Right forelimb (tissue), 1 donor: ENCODE data around the gene TEX26.

Experiments used
- DNase-seq: peaks from one replicate; pipeline ENCODE4 v3.0.0-alpha.2; 2018

The TEX26 gene

GRCh38 chr13:30978981-30979956, 46.8 kb downstream of the TEX26 start:
- no peak for DNase-seq

GRCh38 chr13:30982506-30982905, 50.0 kb downstream of the TEX26 start:
- no peak for DNase-seq

- DNase-seq = no peak
Observed at GRCh38 chr13:30982906-30983305, 50.5 kb downstream of the TEX26 start.

- no peak for DNase-seq
Observed at GRCh38 chr13:30983431-30983830, 51.0 kb downstream of the TEX26 start.

- DNase-seq = no peak
Observed at GRCh38 chr13:30984620-30985019, 52.2 kb downstream of the TEX26 start.

GRCh38 chr13:30985637-30986205, 53.3 kb downstream of the TEX26 start:
- no peak for DNase-seq

- no peak for DNase-seq
Observed at GRCh38 chr13:30991184-30991583, 58.7 kb downstream of the TEX26 start.

- DNase-seq = no peak
Observed at GRCh38 chr13:30991922-30992321, 59.5 kb downstream of the TEX26 start.

- DNase-seq = no peak
Observed at GRCh38 chr13:30995331-30995730, 62.9 kb downstream of the TEX26 start.

GRCh38 chr13:30997697-30998096, 65.2 kb downstream of the TEX26 start:
- DNase-seq = no peak

GRCh38 chr13:30998136-30999088, 66.0 kb downstream of the TEX26 start:
- DNase-seq = peak; percentile 61

GRCh38 chr13:31000889-31001288, 68.4 kb downstream of the TEX26 start:
- DNase-seq = no peak

GRCh38 chr13:31001647-31002046, 69.2 kb downstream of the TEX26 start:
- DNase-seq = no peak

GRCh38 chr13:31005066-31005465, 72.6 kb downstream of the TEX26 start:
- no peak for DNase-seq

GRCh38 chr13:31007417-31007816, 75.0 kb downstream of the TEX26 start:
- no peak for DNase-seq

- no peak for DNase-seq
Observed at GRCh38 chr13:31008400-31009115, 76.1 kb downstream of the TEX26 start.

- DNase-seq = no peak
Observed at GRCh38 chr13:31009166-31009565, 76.7 kb downstream of the TEX26 start.

- DNase-seq = no peak
Observed at GRCh38 chr13:31010296-31010695, 77.8 kb downstream of the TEX26 start.

- no peak for DNase-seq
Observed at GRCh38 chr13:31011193-31011860, 78.9 kb downstream of the TEX26 start.

GRCh38 chr13:31011901-31012654, 79.6 kb downstream of the TEX26 start:
- no peak for DNase-seq

GRCh38 chr13:31012655-31013024, 80.2 kb downstream of the TEX26 start:
- no peak for DNase-seq
